CD4-positive, alpha-beta T cell treated with Interleukin-4 for 4 hours (primary cell): Measurements from ENCODE around the gene PIN1.
A peak's percentile ranks its signal among the peaks of the same experiment; 100 is the strongest.
"Not testable (repeated sequence)": the region's sequence is repeated elsewhere in the genome, so short reads cannot be mapped to it uniquely, and the experiment has no call there.

Experiments
- DNase-seq: peaks from one replicate; pipeline ENCODE4 v3.0.0-alpha.2; 2020

The PIN1 gene

GRCh38 chr19:9818734-9819595 is 16.2 kb upstream of the PIN1 start, which contains the start of gene FBXL12:
Gene FBXL12 (minus strand): TSS chr19:9819079. CDS start chr19:9818813, 266 bp downstream.
- peak; percentile 99 for DNase-seq

- DNase-seq, result no peak
These were observed 15.6 kb upstream of the PIN1 start for GRCh38 chr19:9819596-9819909.

DNA sequence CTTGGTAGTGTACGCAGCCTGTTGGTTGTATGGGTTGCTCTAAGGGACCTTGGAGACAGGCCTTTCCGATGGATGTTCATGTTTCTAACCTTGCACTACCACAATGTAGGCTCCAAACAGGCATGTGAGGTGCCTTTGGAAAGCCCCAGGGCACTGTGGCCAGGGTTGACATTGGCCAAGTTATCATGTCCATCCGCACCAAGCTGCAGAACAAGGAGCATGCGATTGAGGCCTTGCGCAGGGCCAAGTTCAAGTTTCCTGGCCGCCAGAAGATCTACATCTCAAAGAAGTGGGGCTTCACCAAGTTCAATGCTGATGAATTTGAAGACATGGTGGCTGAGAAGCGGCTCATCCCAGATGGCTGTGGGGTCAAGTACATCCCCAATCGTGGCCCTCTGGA is 15.1 kb upstream of the PIN1 start:
- DNase-seq, result not testable (repeated sequence)

DNA sequence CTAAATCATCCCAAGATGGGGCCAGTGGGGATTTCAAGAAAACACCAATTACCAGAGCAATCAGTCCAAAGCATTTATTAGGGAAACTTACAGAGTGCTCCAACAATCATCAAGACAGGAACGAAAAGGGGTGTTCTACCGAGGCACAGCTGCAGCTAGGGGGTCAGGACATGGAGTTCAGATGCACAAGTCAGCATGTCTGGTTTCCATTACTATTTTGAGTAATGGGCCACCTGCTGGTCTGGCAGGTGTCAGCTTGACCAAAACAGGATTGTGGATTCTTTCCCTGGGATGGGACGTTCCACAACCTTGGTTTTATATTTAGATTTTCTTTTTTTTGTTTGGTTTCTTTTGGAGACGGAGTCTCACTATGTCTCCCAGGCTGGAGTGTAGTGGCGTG is 11.3 kb upstream of the PIN1 start:
- no peak for DNase-seq

DNA sequence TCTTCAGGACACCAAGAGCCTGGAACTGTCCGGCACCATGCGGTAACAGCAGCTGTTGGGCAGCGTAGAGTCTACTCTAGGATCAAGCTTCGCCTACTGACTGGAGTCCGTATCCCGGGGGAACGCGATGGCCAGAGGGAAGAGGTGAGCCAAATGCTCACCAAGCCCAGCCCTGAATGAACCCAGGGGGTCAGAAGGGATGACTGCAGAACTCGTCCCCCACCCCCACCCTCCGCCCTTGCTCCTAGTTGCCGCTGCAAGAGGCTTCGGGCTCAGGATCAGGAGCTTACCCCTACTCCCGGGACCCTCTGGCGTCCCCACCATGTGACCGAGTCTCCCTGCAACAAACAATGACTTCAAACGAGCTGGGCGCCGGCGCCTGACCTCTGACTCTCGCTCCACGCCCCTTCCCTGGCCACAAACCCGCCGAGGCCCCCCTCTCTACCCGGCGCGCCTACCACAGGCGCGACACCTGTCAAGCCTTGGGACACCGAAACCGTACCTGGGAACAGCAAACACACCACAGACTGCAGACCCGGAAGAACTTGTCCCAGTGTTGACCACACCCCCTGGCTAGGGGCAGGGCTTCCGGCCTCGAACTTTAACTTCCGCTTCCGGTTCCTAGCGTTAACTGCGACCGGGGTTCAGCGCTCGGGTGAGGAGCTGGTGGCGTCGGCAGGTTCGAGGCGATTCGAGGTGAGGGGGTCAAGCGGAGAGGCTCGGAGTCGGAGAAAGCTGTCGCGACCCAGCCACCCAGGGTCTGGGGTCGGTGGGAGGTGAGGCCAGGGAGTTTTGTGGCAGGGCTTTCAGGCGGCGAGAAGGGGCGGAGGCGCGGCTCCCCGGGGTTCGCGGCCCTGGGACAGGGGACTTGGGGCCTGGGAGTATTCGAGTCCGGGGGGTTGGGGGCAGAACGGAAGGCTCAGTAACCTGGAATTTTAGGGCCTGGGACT is 7.6 kb upstream of the PIN1 start, which contains the start of gene UBL5:
UBL5 (plus strand) TSS at position 630 of the 950 bp plus-strand sequence. CDS start 420 bp downstream, outside the sequence.
- peak; percentile 92 for DNase-seq

DNA sequence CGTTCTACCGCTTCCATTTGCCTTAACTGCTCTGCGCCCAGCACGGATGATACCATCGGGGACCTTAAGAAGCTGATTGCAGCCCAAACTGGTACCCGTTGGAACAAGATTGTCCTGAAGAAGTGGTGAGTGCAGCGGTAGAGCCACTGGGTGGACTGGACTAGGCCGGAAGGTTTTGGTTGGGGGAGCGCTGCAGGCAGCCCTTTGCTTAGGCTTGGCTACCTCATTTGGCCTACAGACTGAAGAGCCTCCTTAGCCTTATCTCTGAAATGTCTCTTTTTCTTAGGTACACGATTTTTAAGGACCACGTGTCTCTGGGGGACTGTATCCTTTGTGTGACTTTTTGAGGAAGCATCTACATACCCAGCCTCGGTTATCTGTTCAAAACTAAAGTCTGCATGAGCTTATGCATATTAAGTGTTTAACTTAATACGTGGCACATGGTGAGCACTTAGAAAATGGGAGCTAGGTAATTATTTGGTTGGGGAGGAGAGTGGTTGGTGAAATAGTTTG is 6.5 kb upstream of the PIN1 start:
- DNase-seq, result no peak

DNA sequence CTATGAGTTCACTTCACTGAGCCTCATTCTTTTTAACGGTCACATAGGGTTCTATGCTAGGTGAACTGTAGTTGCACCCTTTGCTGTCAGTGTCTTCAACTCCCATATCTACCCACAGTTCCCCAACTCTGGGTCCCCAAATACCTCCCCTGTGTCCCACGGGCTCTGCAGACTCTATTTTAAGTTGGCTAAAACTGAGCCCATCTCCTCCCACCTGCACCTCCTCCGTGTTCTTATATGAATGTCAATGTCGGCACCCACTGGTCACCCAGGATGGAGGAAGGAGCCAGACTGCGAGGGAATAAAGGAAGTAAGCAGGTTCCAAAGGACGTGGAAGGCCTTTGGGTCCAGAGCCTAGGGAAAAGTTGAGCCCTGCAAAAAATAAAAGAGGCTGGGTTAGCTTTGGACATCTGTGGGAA is 802 bp upstream of the PIN1 start:
- no peak for DNase-seq

DNA sequence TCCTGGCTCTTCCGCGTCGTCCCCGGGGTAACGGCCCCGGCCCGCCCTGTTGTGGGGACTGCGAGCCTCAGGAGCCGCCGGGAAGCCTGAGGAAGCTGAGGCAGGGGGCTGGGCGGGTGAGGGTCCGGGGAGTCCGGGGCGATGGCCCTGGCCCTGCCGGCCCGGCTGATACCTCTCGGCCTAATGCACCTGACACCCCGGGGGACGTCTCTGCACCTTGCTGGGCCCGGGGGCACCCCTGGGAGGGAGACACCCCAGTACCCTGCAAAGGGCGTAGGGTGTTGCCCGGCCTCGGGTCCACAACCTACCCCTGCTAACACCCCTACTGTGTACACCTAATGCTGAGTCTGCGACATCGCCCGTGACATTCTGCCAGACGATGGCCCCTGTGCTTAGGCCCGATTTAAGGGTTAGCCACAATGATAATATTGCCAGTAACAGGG is 410 bp downstream of the PIN1 start:
- no peak for DNase-seq

DNA sequence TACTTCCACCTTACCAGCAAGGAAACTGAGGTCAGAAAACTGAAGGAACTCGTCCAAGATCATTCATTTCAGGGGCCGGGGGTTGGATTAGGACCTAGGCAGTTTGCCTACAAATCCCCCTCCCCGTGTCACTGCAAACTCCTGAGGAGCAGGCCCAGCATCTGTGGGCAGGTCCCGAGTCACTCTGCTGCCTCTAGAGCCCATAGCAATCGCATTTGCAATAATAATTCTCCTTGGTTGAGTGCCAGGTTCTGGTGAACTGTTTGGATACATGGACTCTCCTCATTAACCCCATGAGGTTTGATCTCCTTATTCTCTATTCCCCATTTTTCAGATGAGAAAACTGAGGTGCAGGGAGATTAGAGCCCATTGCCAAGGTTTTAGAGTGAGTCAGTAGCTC is 903 bp downstream of the PIN1 start:
- DNase-seq, result no peak

- no peak for DNase-seq
These were observed 3.2 kb downstream of the PIN1 start for GRCh38 chr19:9838324-9838723.

DNA sequence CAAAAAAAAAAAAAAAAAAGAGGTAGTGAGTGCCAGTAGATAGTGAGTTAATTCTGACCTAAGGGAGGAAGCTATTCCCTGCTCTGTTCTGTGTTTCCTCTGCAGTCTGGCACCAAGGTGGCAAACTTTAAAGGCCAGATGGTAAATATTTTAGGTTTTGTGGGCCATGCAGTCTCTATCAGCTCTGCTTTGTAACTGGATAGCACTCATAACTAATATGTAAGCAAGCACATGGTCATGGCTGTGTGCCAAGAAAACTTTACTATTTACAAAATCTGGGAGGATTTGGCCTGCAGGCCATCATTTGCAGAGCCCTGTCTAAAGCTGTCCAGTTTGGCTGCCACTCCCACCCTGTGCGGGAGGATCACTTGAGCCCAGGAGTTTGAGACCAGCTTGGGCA is 4.3 kb downstream of the PIN1 start:
- no peak for DNase-seq

DNA sequence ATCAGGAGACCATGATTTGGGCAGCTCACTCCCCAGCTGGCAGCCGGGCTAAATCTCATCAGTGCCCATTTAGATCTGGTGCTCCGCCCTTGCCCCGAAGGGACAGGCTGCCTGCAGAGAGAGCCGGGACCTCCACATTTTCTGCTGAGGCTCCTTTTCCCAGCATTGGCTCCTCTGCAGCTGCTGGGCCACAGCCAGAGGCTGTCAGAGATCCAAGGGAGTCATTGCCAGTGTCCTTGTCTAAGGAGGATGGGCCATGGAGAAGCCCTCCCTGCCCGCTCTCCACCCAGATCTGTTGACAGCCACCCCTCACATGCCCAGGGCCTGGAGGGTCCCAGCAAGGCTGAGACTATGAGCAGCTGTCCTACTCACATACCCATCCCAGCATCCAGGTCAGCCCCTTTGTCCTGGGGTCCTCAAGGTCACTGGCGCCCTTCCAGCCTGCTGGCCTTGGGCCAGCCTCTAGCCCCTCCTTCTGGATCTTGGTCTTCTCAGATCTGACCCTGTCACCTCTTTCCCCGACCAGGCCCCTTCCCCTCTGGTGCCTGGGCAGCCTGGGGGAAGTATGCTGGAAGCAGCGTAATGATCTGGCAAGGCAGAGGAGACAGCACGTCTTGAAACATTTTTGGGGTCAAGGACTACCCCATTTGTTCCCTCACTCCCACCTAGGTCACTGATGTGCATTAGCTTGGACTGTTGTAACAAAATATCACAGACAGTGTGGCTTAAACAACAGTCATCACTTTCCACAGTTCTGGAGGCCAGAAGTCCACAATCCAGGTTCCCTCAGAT is 7.9 kb downstream of the PIN1 start:
- DNase-seq, result no peak

- DNase-seq, result not testable (repeated sequence)
These were observed 8.6 kb downstream of the PIN1 start for GRCh38 chr19:9843626-9844273.

DNA sequence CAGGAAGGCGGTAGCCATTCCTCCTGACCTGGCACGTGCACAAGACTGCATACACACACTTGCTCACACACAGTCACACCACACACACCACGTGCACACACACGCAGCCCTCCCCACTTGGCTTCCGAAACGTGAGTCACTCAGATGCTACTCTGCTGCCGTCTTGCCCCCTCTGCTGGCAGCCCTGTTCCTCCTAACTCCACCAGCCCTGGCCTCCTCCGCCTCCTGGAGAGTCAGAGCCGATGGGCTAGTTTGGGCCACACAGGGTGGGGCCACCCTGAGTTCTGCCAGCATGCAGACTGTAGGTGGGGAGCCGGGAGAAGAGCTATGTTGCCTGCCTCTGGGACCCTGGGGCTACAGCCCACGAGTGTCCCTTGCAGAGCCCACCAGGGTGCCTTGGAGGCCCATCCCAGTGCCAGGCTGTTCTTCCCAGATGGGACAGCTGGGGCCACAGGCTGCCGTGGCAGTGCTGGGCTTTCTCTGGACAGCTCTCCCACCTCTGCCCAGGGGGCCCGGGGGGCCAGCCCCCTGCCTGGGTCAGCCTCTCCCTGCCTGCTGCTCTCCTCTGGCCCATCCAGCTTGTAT is 12.1 kb downstream of the PIN1 start:
- peak; percentile 45 for DNase-seq

- peak; percentile 28 for DNase-seq
These were observed 12.9 kb downstream of the PIN1 start for GRCh38 chr19:9848060-9848459.

DNA sequence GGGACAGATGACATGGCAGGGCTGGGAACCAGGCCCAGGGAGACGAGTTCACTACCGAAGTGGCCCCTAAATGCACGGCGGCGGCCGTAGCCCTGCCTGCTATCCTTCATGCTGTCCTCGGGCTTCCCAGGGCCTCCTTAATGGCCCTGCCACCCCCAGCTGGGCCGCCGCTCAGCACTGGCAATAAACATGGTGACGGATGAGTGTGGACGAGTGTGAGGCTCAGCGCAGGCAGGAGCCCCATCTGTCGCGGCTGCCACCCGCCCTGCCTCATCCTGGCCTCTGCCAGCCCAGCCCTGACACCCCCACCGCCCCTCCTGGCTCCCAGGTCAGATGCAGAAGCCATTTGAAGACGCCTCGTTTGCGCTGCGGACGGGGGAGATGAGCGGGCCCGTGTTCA is 13.6 kb downstream of the PIN1 start:
- no peak for DNase-seq

DNA sequence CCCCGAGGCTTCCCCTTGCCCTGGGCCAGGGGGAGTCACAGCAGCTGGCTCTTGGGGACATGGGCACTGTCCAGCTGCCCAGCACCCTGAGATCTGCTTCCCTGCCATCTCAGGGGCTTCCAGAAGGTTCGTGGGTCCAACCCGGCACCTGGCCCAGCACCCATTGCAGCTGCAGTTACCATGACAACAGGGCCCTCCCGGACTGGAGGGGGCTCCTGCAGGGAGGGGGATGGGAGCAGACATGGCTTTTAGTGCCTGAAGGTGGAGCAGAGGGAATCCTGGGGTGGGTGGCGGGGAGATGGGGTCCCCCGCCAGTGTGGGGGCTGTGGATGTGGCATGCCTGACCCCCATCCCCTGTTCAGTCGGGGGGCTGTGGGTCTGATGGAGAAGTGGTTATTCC is 14.7 kb downstream of the PIN1 start:
- no peak for DNase-seq

GRCh38 chr19:9850235-9850959 is 15.3 kb downstream of the PIN1 start:
- no peak for DNase-seq

DNA sequence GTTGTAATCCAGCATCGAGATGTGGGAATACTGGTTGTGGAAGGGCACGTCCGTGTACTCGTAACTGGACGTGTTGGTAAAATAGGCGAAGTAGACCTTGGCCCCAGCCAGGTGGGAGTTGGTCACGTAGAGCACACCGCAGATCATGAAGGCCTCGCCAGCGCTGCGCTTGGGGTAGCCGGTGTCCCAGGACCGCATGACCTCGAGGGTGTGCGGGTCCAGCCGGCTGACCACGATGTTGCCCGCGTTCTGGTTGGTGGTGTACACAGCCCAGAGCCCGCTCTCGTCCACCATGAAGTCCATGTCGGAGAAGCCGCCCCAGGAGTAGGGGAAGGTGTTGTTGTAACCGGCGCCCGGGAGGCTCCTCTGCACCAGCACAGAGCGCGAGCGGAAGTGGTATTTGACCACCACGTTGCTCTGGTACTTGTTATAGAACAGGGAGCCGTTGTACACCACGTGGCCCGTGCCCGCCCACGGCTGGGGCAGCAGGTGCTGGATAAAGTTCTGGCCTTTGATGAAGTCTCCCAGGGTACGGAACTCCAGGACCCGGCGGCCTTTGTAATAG is 19.2 kb downstream of the PIN1 start:
- no peak for DNase-seq

- no peak for DNase-seq
These were observed 21.5 kb downstream of the PIN1 start for GRCh38 chr19:9856609-9857008.
